GM18511 (cell line): ENCODE data around the gene CNGA1.
"Not testable (repeated sequence)": the region's sequence is repeated elsewhere in the genome, so short reads cannot be mapped to it uniquely, and the experiment has no call there.

ENCODE experiments used
- ATAC-seq: cut with Tn5 transposase; IDR thresholded peaks from one replicate; pipeline ENCODE4 v1.9.1; 2021; ENCODE audit warnings: mild to moderate bottlenecking, moderate library complexity; ENCODE audit not compliant: unreplicated experiment

The CNGA1 gene

DNA sequence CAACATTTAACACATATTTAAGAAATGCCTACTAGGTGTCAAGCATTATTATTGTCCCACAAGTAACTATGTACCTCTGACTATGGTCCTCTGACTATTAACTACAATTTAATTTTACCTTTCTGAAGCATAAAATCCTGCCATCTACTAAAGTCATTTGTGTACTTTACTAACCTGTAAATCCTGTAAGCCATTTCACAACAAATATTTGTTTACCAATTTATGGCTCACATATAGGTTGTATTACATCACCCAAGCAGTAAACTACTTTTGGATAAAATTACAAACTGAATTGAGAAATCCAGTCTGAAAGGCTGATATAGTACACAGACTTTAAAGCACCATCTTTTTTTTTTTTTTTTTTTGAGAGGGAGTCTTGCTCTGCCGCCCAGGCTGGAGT, 43.8 kb downstream of the CNGA1 start:
- no peak for ATAC-seq

DNA sequence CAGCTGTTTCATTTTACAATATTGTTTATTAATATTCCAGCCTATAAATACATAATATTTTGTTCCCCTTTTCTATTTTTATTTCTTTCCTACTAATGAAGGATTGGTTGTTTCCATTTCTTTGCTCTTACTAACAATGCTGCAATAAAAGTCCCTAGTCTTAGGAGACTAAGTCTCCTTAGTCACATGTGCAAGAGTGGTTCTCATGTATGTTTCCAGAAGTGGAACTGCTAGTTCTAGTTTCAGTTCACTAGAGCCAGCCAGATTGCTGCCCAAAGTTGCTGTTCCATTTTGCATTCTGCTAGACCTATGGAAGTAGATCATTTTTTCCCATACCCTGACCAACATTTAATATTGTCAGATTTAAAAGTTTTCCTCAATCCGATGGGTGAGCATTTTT, 44.3 kb downstream of the CNGA1 start:
- peak; percentile 85 for ATAC-seq

DNA sequence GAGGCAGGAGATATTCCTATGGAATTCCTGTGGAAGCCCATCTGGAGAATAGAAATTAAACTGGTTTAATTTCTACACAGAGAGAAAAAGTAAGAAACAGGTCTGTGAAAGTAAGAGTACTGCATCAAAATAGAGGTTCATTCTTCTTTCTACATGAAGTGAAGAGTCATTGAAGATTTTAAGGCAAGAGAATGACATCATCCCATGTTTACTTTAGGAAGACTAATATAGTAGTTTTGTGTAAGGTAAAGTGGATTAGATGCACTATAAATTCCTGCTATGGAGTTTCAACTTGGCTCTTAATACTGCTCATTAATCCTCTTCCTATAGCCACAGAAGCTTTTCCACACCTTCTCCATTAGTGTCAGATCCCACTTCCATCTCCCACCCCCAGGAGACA, 47.6 kb downstream of the CNGA1 start:
- no peak for ATAC-seq

DNA sequence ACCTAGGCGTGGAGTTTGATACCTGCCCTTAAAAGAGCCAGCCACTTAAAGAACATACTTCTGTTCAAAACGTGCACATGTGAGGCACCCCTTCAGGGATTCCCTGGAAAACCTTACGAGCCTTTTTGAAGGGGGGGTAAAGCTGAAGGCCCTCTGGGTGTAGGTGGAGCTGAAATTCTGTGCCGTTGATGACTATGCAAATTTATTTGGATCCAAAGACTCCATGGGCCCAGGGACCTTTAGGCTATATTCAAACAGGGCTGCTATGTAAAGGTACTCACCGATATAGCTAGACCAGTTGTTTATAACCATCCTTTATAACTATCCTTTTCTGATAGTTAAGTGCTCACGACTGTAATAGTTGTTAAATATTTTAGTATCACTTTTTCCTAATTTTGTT, 61.8 kb downstream of the CNGA1 start:
- ATAC-seq = no peak

DNA sequence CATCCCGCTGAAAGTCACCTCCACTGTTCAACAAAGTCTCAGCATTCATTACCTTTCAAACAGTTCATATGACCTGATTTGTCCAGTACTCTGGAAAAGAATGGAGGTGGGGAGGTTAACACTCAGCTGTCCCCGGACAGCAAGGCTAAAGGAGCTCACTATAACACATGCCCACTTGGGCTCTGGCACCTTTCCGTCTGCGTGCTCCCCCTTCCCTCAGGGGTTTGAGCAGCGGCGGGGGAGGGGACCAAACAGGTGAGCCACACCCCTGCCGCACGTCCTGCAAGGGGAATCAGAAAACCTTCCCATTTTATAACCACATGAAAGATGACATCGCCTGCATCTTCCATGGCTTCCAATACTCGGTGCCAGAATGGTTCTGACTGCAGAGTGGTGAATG, 62.2 kb downstream of the CNGA1 start:
- ATAC-seq = no peak

DNA sequence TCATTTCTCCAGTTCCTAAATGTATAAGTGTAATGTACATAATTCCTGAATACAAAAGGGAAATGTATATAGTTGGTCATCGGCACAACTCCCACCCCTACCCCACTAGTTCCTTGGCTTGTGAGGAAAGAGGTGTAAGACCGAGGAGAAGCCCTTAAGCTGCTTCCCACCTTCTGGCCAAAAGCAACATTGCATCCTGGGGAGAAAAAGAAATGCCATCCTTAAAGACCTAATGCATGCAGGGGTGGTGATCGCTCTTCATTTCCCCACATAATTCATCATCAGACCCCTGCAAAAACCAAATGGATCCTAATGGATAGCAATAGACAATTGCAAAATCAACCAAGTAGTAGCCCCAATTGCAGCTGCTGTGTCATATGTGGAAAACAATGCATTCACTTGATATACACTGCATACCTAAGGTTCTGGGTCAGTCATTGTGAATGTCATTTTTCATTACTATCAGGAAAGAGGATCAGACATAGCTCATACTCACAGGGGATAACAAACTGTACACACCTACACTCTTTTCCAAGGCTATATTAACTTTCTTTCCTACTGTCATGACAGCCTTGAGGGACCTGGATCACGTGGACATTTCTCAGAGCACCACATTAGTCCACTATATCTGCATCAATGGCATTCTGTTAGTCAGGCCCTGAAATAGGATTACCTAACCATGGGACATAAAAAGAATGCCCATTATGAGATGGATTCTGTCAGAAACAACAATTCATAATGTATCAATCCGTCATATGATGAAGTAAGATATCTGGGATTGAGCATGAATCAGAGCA, 70.4 kb downstream of the CNGA1 start:
- ATAC-seq = no peak

- no peak for ATAC-seq
Measured at GRCh38 chr4:47942081-47942819, 74.2 kb downstream of the CNGA1 start.

DNA sequence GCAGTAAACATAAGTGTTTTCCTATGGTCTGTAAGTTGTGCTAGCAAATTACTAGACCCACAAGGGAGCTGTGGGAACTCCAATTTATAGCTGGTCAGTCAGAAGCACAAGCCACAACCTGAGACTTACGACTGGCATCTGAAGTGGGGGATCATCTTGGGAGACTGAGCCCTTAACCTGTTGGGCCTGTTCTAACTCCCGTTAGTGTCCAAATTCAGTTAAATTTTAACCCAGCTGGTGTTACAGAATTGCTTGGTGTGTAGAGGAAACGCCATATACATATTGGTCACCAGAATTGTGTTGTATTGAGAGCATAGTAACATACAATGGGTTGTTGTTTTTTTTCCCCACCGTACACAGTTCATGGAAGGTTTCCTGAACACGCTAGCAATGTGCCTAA, 77.0 kb downstream of the CNGA1 start:
- ATAC-seq = no peak

- no peak for ATAC-seq
Measured at GRCh38 chr4:47936336-47936735, 80.1 kb downstream of the CNGA1 start.

- ATAC-seq = peak; percentile 63
Measured at GRCh38 chr4:47933840-47934239, 82.6 kb downstream of the CNGA1 start.

GRCh38 chr4:47930971-47931804, 85.3 kb downstream of the CNGA1 start:
- ATAC-seq = no peak

GRCh38 chr4:47929682-47930201, 86.7 kb downstream of the CNGA1 start:
- ATAC-seq = no peak

DNA sequence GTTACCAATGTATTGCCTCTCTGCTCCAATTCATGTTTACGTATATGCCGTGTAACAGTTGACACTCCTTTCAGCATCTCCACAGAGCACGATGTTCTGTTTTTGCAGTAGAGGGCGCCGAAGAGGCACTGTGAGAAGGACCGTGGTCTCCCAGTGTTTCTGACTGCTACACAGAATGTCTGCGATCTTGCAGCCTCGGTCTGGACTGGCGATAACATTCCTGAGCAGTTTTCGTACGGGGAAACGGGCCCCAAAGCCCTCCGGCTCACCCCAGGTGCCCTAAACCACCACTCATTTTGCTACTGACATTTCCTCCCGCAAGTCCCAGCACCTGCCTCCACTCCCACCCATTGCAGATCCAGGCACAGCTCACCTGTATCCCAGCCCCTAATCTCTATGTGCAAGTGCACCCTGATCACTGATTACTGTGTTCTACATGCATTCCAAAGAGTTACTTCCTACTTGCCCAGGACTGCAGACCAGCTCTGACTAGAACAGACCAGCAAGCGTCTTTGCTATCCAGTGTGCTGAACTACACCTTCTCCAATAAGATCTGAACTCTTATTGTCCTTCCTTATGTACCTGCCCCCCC, 89.7 kb downstream of the CNGA1 start:
- peak; percentile 93 for ATAC-seq

DNA sequence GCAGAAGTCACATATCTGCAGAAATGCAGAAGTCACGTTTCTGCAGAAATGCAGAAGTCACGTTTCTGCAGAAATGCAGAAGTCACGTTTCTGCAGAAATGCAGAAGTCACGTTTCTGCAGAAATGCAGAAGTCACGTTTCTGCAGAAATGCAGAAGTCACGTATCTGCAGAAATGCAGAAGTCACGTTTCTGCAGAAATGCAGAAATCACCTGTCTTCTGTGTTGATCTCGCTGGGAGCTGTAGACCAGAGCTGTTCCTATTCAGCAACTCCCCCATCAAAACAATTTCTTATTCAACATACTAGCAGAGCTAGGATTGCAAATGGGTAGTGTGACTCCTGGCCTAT, 93.2 kb downstream of the CNGA1 start:
- not testable (repeated sequence) for ATAC-seq

DNA sequence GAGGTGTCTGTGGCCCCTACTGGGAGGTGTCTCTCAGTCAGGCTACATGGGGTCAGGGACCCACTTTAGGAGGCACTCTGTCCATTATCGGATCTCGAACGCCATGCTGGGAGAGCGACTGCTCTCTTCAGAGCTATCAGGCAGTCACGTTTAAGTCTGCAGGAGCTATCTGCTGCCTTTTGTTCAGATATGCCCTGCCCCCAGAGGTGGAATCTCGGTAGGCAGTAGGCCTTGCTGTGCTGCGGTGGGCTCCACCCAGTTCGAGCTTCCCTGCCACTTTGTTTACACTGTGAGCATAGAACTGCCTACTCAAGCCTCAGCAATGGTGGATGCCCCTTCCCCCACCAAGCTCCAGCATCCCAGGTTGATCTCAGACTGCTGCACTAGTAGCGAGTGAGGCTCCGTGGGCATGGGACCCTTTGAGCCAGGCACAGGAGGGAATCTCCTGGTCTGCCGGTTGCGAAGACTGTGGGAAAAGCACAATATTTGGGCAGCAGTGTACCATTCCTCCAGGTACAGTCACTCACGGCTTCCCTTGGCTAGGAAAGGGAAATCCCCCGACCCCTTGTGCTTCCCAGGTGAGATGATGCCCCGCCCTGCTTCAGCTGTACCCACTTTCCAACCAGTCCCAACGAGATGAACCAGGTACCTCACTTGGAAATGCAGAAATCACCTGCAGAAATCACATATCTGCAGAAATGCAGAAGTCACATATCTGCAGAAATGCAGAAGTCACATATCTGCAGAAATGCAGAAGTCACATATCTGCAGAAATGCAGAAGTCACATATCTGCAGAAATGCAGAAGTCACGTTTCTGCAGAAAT, 93.8 kb downstream of the CNGA1 start:
- not testable (repeated sequence) for ATAC-seq

GRCh38 chr4:47917163-47917562, 99.3 kb downstream of the CNGA1 start:
- not testable (repeated sequence) for ATAC-seq

- ATAC-seq = no peak
Measured at GRCh38 chr4:47915378-47915777, 101.1 kb downstream of the CNGA1 start.

DNA sequence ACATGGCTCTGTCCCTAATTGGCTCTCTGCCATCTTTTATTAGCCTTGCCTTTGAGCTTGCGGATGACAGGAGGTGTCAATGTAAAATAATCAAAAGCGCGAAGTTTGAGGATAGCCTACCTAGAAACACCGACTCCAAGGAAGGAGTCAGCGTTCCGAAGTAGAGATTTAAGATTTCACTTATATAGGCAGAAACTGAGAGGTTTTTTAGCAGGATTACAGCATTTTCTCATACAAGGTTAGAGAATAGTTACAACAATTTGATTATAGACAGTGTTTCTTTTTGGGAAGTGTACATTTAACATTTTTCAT, 101.6 kb downstream of the CNGA1 start:
- peak; percentile 27 for ATAC-seq

GRCh38 chr4:47914220-47914925, 102.1 kb downstream of the CNGA1 start, which contains the start of gene NFXL1:
Gene NFXL1 (minus strand): TSS chr4:47914583. CDS start chr4:47914203, 380 bp downstream.
- peak; percentile 96 for ATAC-seq

- peak; percentile 38 for ATAC-seq
Measured at GRCh38 chr4:47913861-47914219, 102.6 kb downstream of the CNGA1 start.
